ENCODE measurements around the gene LIG1. TPM values are rescaled to one million over a fixed set of nuclear protein-coding genes. Genes with fewer than 3 reads are reported as not detected.

The LIG1 gene
- total RNA-seq, 1 experiment from 2014 or later, result 116 TPM

DNA sequence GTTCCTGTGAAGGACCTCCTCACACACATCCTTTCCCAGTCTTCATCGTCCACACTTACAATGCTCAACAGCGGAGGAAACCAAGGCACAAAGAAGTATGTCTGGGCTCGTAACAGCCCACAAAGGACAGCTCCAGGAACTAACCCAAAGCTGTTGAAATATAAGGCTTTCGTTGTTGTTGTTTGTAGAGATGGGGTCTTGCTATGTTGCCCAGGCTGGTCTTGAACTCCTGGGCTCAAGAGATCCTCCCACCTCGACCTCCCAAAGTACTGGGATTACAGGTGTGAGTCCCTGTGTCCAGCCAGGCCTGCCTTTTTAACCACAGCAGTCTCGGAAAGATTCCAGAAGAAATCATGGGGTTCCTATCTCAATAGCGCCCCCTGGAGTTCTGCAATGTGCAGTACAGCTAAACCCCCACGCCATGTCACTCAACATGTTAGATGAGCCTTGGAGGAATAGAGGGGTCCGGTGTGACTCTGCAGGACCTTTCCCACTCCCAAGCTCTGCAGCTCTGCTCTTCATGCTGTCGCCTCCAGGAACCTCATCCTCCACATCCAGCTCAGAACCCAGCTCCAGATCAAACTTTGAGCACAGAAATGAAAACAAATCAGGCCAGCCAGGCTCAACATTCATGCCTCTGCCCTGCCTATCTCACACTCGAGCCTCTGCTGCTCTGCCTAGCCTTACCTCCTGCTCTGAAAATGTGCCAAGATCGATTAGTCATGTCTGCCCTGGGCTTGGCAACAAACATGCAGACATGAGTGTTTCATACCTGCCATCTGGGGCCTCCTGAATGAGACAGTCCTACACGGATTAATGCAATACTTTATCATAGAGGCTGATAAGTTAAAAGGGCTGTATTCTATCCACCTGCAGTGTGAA, 67.0 kb downstream of the LIG1 start:
- no peaks in the 10 kb centered on the region for H3K79me2 ChIP-seq (ENCODE audit: low read depth)
- H3K4me1 ChIP-seq (replicated peaks; ENCODE audit: insufficient read depth), result no peaks in the 10 kb centered on the region
- H3F3A ChIP-seq (ENCODE audit: insufficient read depth, low read depth), result peaks cover 4% of the 10 kb centered on the region; the same call in 1 of the 2 replicates
- H3K27me3 ChIP-seq (ENCODE audit: insufficient read depth, low read depth), result no peaks in the 10 kb centered on the region; the same call in 1 of the 2 replicates
- H3K9me3 ChIP-seq (ENCODE audit: insufficient read depth, low read depth), result no peaks in the 10 kb centered on the region
- no TSS peak for BruUV-seq (replicated peaks)
- no peak for TF ChIP-seq EZH2 (IDR thresholded peaks at IDR 0.05; ENCODE audit: low read depth)
- TF ChIP-seq CTCF (conservative IDR thresholded peaks at IDR 0.05), result peak; percentile 93
- H3K27ac ChIP-seq, result no peak overlapping the region
- H4K20me1 ChIP-seq (ENCODE audit: insufficient read depth), result no peaks in the 10 kb centered on the region
- ChIA-PET CTCF (interaction anchor here (0.5 kb wide), 1 partner anchor 268 kb away, joined by 3 read pairs; no protein-coding TSS in a partner anchor), POLR2A (ENCODE audit: unreplicated experiment) (interaction anchor here (0.5 kb wide), 1 partner anchor 275 kb away, joined by 45 read pairs; no protein-coding TSS in a partner anchor)
- H2AFZ ChIP-seq, result no peak overlapping the region
- DNase-seq, result peak; percentile 31 to 61
- H3K4me3 ChIP-seq, result no peak overlapping the region
- H3K9me2 ChIP-seq (ENCODE audit: insufficient read depth), result no peaks in the 10 kb centered on the region
- intact Hi-C loops (cut with micrococcal nuclease; ENCODE audit: unreplicated experiment), result no loop called here
- H3K36me3 ChIP-seq (ENCODE audit: low read depth), result no peaks in the 10 kb centered on the region
- 0 out of 2 replicates have a peak overlapping the region, but pooled peaks have one; percentile 12 for H3K4me2 ChIP-seq

DNA sequence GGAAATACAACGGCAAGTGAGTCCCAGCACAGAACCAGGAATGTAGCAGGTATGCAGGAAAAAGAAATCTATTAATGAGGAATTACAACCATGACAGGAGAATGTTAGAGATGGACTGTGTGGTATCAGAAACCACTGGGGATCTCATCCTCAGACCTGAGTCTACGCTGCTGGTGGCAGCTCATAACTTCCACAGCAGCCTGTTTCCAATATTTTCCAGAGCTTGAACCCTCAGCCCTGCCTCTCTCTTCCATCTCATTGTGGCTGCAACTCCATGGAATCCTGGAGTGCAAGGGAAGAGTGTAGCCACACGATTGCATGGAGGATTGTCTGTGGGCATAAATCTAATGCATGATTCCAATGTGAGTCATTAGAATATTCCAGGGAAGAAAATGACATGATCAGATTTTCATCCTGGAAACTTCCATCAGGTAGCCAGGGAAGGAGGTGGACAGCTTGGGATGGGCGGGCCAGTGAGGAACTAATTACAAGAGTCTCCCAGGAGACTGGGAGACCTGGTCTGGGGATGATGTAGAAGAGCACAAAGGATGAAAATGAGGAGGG, 74.5 kb downstream of the LIG1 start:
- H3K27me3 ChIP-seq (ENCODE audit: insufficient read depth, low read depth), result peaks cover 31% of the 10 kb centered on the region
- H4K20me1 ChIP-seq (ENCODE audit: insufficient read depth), result no peaks in the 10 kb centered on the region
- H3K9me2 ChIP-seq (ENCODE audit: insufficient read depth), result no peaks in the 10 kb centered on the region
- no peak overlapping the region for H2AFZ ChIP-seq
- no peaks in the 10 kb centered on the region for H3K79me2 ChIP-seq (ENCODE audit: low read depth)
- peaks cover 14% of the 10 kb centered on the region; the same call in 1 of the 2 replicates for H3F3A ChIP-seq (ENCODE audit: insufficient read depth, low read depth)
- no TSS peak for BruUV-seq (replicated peaks)
- H3K4me2 ChIP-seq, result no peak overlapping the region
- TF ChIP-seq EZH2 (IDR thresholded peaks at IDR 0.05; ENCODE audit: low read depth), result no peak
- TF ChIP-seq CTCF (conservative IDR thresholded peaks at IDR 0.05), result no peak
- H3K27ac ChIP-seq, result no peak overlapping the region
- no peak for DNase-seq
- no peaks in the 10 kb centered on the region for H3K9me3 ChIP-seq (ENCODE audit: insufficient read depth, low read depth)
- no peak overlapping the region for H3K4me3 ChIP-seq
- intact Hi-C loops (cut with micrococcal nuclease; ENCODE audit: unreplicated experiment), result no loop called here
- ChIA-PET POLR2A (ENCODE audit: unreplicated experiment) (no interaction called here), CTCF (no interaction called here)
- H3K36me3 ChIP-seq (ENCODE audit: low read depth), result no peaks in the 10 kb centered on the region
- peaks cover 9% of the 10 kb centered on the region; the same call in 1 of the 2 replicates for H3K4me1 ChIP-seq (replicated peaks; ENCODE audit: insufficient read depth)

DNA sequence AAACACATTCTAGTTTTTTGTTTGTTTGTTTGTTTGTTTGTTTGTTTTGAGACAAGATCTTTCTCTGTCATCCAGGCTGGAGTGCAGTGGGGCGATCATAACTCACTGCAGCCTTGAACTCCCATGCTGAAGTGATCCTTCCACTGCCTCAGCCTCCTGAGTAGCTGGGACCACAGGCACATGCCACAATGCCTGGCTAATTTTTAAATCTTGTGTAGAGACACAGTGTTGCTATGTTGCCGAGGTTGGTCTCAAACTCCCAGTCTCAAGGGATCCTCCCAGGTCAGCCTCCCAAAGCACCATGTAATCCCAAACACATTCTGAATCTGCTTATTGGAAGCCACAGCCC, 75.3 kb downstream of the LIG1 start:
- H3K27me3 ChIP-seq (ENCODE audit: insufficient read depth, low read depth), result peaks cover 36% of the 10 kb centered on the region
- H3K79me2 ChIP-seq (ENCODE audit: low read depth), result no peaks in the 10 kb centered on the region
- H3F3A ChIP-seq (ENCODE audit: insufficient read depth, low read depth), result peaks cover 15% of the 10 kb centered on the region; the same call in 1 of the 2 replicates
- H3K9me2 ChIP-seq (ENCODE audit: insufficient read depth), result no peaks in the 10 kb centered on the region
- no peak overlapping the region for H3K4me2 ChIP-seq
- intact Hi-C loops (cut with micrococcal nuclease; ENCODE audit: unreplicated experiment), result no loop called here
- ChIA-PET CTCF (no interaction called here), POLR2A (ENCODE audit: unreplicated experiment) (no interaction called here)
- no peak overlapping the region for H3K27ac ChIP-seq
- BruUV-seq (replicated peaks), result no TSS peak
- no peak for DNase-seq
- no peaks in the 10 kb centered on the region for H4K20me1 ChIP-seq (ENCODE audit: insufficient read depth)
- no peak for TF ChIP-seq EZH2 (IDR thresholded peaks at IDR 0.05; ENCODE audit: low read depth)
- no peak for TF ChIP-seq CTCF (conservative IDR thresholded peaks at IDR 0.05)
- no peaks in the 10 kb centered on the region for H3K9me3 ChIP-seq (ENCODE audit: insufficient read depth, low read depth)
- H3K4me1 ChIP-seq (replicated peaks; ENCODE audit: insufficient read depth), result peaks cover 9% of the 10 kb centered on the region; the same call in 1 of the 2 replicates
- H3K4me3 ChIP-seq, result no peak overlapping the region
- H2AFZ ChIP-seq, result no peak overlapping the region
- no peaks in the 10 kb centered on the region for H3K36me3 ChIP-seq (ENCODE audit: low read depth)

Data from PC-9 (cell line).